Duodenal mucosa (tissue), 2 donors: Measurements from ENCODE around the gene HTR3A.

ENCODE experiments used
- H3K27ac ChIP-seq: one replicate; pipeline ENCODE4 v1.7.0; 2013; ENCODE audit warnings: low read depth, low read length
- H3K27me3 ChIP-seq, 2 donors: one replicate each; pipeline ENCODE4 v1.7.0; 2013; ENCODE audit warnings: low read length in 2 of 2, control low read depth in 1 of 2; ENCODE audit not compliant: insufficient read depth in 2 of 2, control insufficient read depth in 1 of 2
- H3K36me3 ChIP-seq, 2 donors: one replicate each; pipeline ENCODE4 v1.7.0; 2013; ENCODE audit warnings: low read length in 2 of 2, control low read depth in 1 of 2; ENCODE audit not compliant: insufficient read depth in 2 of 2, control insufficient read depth in 1 of 2
- H3K4me1 ChIP-seq, 2 donors: one replicate each; pipeline ENCODE4 v1.7.0; 2013; ENCODE audit warnings: low read length in 2 of 2, control low read depth in 1 of 2; ENCODE audit not compliant: insufficient read depth in 2 of 2, control insufficient read depth in 1 of 2
- H3K4me3 ChIP-seq, 2 donors: one replicate each; pipeline ENCODE4 v1.7.0; 2013; ENCODE audit warnings: low read length in 2 of 2, low read depth in 1 of 2
- H3K9ac ChIP-seq, 2 donors: one replicate each; pipeline ENCODE4 v1.7.0; 2013; ENCODE audit warnings: low read length in 2 of 2, low read depth in 1 of 2
- H3K9me3 ChIP-seq, 2 donors: one replicate each; pipeline ENCODE4 v1.7.0; 2013; ENCODE audit warnings: low read length in 2 of 2, control low read depth in 1 of 2; ENCODE audit not compliant: control insufficient read depth in 1 of 2

HTR3A gene

GRCh38 chr11:113991170-113991569 is 16.3 kb downstream of the HTR3A start:
- Histone ChIP-seq H3K4me3 (no peak overlapping the region), H3K27me3 (peaks cover 0 to 6% of the 10 kb centered on the region in 2 donors), H3K9ac (no peak overlapping the region), H3K4me1 (no peaks in the 10 kb centered on the region), H3K36me3 (no peaks in the 10 kb centered on the region), H3K9me3 (no peaks in the 10 kb centered on the region), H3K27ac (no peak overlapping the region)

GRCh38 chr11:113991718-113992458 is 17.0 kb downstream of the HTR3A start:
- Histone ChIP-seq H3K4me1 (no peaks in the 10 kb centered on the region), H3K27me3 (peaks cover 0 to 5% of the 10 kb centered on the region in 2 donors), H3K27ac (no peak overlapping the region), H3K36me3 (no peaks in the 10 kb centered on the region), H3K9me3 (no peaks in the 10 kb centered on the region), H3K4me3 (no peak overlapping the region), H3K9ac (no peak overlapping the region)

- no peak overlapping the region for H3K9ac ChIP-seq
- no peaks in the 10 kb centered on the region for H3K36me3 ChIP-seq
- peaks cover 0 to 5% of the 10 kb centered on the region in 2 donors for H3K27me3 ChIP-seq
- no peak overlapping the region for H3K4me3 ChIP-seq
- no peak overlapping the region for H3K27ac ChIP-seq
- H3K9me3 ChIP-seq: no peaks in the 10 kb centered on the region
- no peaks in the 10 kb centered on the region for H3K4me1 ChIP-seq
Measured at GRCh38 chr11:113992459-113993110, 17.7 kb downstream of the HTR3A start.

GRCh38 chr11:113994077-113994954 is 19.4 kb downstream of the HTR3A start:
- Histone ChIP-seq H3K27ac (no peak overlapping the region), H3K9ac (no peak overlapping the region), H3K36me3 (no peaks in the 10 kb centered on the region), H3K4me1 (no peaks in the 10 kb centered on the region), H3K9me3 (no peaks in the 10 kb centered on the region), H3K4me3 (no peak overlapping the region), H3K27me3 (peaks cover 0 to 5% of the 10 kb centered on the region in 2 donors)

GRCh38 chr11:113997473-113997872 is 22.6 kb downstream of the HTR3A start:
- H3K4me1 ChIP-seq: no peaks in the 10 kb centered on the region
- H3K27ac ChIP-seq: no peak overlapping the region
- H3K9ac ChIP-seq: no peak overlapping the region
- no peaks in the 10 kb centered on the region for H3K9me3 ChIP-seq
- peaks cover 0 to 10% of the 10 kb centered on the region in 2 donors for H3K27me3 ChIP-seq
- H3K36me3 ChIP-seq: no peaks in the 10 kb centered on the region
- H3K4me3 ChIP-seq: no peak overlapping the region

- H3K9me3 ChIP-seq: no peaks in the 10 kb centered on the region
- no peak overlapping the region for H3K9ac ChIP-seq
- H3K4me3 ChIP-seq: no peak overlapping the region
- H3K4me1 ChIP-seq: no peaks in the 10 kb centered on the region
- H3K27me3 ChIP-seq: peaks cover 0 to 10% of the 10 kb centered on the region in 2 donors
- H3K27ac ChIP-seq: no peak overlapping the region
- H3K36me3 ChIP-seq: no peaks in the 10 kb centered on the region
Measured at GRCh38 chr11:113998574-113998973, 23.7 kb downstream of the HTR3A start.

GRCh38 chr11:114000526-114000925 is 25.6 kb downstream of the HTR3A start:
- no peak overlapping the region for H3K27ac ChIP-seq
- no peaks in the 10 kb centered on the region for H3K36me3 ChIP-seq
- no peaks in the 10 kb centered on the region for H3K9me3 ChIP-seq
- H3K4me1 ChIP-seq: no peaks in the 10 kb centered on the region
- H3K27me3 ChIP-seq: peaks cover 0 to 6% of the 10 kb centered on the region in 2 donors
- no peak overlapping the region for H3K4me3 ChIP-seq
- no peak overlapping the region for H3K9ac ChIP-seq

- H3K27ac ChIP-seq: no peak overlapping the region
- H3K9me3 ChIP-seq: no peaks in the 10 kb centered on the region
- H3K9ac ChIP-seq: no peak overlapping the region
- peaks cover 0 to 6% of the 10 kb centered on the region in 2 donors for H3K27me3 ChIP-seq
- no peaks in the 10 kb centered on the region for H3K36me3 ChIP-seq
- no peak overlapping the region for H3K4me3 ChIP-seq
- H3K4me1 ChIP-seq: no peaks in the 10 kb centered on the region
Measured at GRCh38 chr11:114001416-114001815, 26.5 kb downstream of the HTR3A start.

GRCh38 chr11:114008331-114008730 is 33.4 kb downstream of the HTR3A start:
- Histone ChIP-seq H3K4me3 (no peak overlapping the region), H3K36me3 (no peaks in the 10 kb centered on the region), H3K27ac (no peak overlapping the region), H3K4me1 (no peaks in the 10 kb centered on the region), H3K9me3 (no peaks in the 10 kb centered on the region), H3K9ac (no peak overlapping the region), H3K27me3 (no peaks in the 10 kb centered on the region)

GRCh38 chr11:114010931-114011330 is 36.0 kb downstream of the HTR3A start:
- Histone ChIP-seq H3K27ac (no peak overlapping the region), H3K4me3 (no peak overlapping the region), H3K36me3 (no peaks in the 10 kb centered on the region), H3K9me3 (no peaks in the 10 kb centered on the region), H3K4me1 (no peaks in the 10 kb centered on the region), H3K27me3 (no peaks in the 10 kb centered on the region), H3K9ac (no peak overlapping the region)
